H9 (cell line): ENCODE data around the gene HUNK. TPM values are rescaled to one million over a fixed set of nuclear protein-coding genes. Genes with fewer than 3 reads are reported as not detected.

Experiments
- DNase-seq: peaks from one replicate; pipeline ENCODE4 v3.0.0-alpha.2; 2017
- H2AFZ ChIP-seq: one replicate; pipeline ENCODE4 v1.6.1; 2013; ENCODE audit warnings: mild to moderate bottlenecking, low read length, control low read depth, moderate library complexity
- H2AK5ac ChIP-seq: 2 replicates; pipeline ENCODE4 v1.6.1; 2013; ENCODE audit warnings: low read length, control low read depth, mixed read lengths; ENCODE audit not compliant: insufficient read length
- H2BK120ac ChIP-seq: one replicate; pipeline ENCODE4 v1.6.1; 2013; ENCODE audit warnings: low read depth, mild to moderate bottlenecking, low read length, control low read depth, inconsistent platforms; ENCODE audit not compliant: poor library complexity, severe bottlenecking
- H2BK12ac ChIP-seq: 2 replicates; pipeline ENCODE4 v1.6.1; 2013; ENCODE audit warnings: low read length, control low read depth, mixed read lengths, low read depth; ENCODE audit not compliant: insufficient read length
- H2BK15ac ChIP-seq: 2 replicates; pipeline ENCODE4 v1.6.1; 2013; ENCODE audit warnings: low read depth, low read length, control low read depth
- H2BK20ac ChIP-seq: one replicate; pipeline ENCODE4 v1.6.1; 2013; ENCODE audit warnings: low read depth, mild to moderate bottlenecking, low read length, control low read depth, inconsistent platforms; ENCODE audit not compliant: poor library complexity, severe bottlenecking
- H2BK5ac ChIP-seq: 2 replicates; pipeline ENCODE4 v1.6.1; 2013; ENCODE audit warnings: low read length, control low read depth, mixed read lengths; ENCODE audit not compliant: insufficient read length
- H3K14ac ChIP-seq: 2 replicates; pipeline ENCODE4 v1.6.1; 2013; ENCODE audit warnings: low read length, control low read depth; ENCODE audit not compliant: insufficient read depth
- H3K18ac ChIP-seq: 2 replicates; pipeline ENCODE4 v1.6.1; 2013; ENCODE audit warnings: low read depth, mild to moderate bottlenecking, mixed read lengths, low read length, control low read depth; ENCODE audit not compliant: insufficient read length
- H3K23ac ChIP-seq: 2 replicates; pipeline ENCODE4 v1.6.1; 2013; ENCODE audit warnings: low read length, control low read depth, mixed read lengths, low read depth; ENCODE audit not compliant: insufficient read length
- H3K23me2 ChIP-seq: 2 replicates; pipeline ENCODE4 v1.6.1; 2013; ENCODE audit warnings: low read depth, mild to moderate bottlenecking, mixed read lengths, low read length, control low read depth; ENCODE audit not compliant: insufficient read length, poor library complexity, severe bottlenecking
- H3K27ac ChIP-seq: 2 replicates; pipeline ENCODE4 v1.5.1; 2013; ENCODE audit warnings: low read length, control low read depth, mixed read lengths, low read depth; ENCODE audit not compliant: insufficient read length
- H3K27me3 ChIP-seq: 2 replicates; pipeline ENCODE4 v1.6.1; 2013; ENCODE audit warnings: low read length, control low read depth, inconsistent platforms; ENCODE audit not compliant: insufficient read depth
- H3K4ac ChIP-seq: 2 replicates; pipeline ENCODE4 v1.6.1; 2013; ENCODE audit warnings: low read depth, mild to moderate bottlenecking, control low read depth, inconsistent platforms, low read length, moderate library complexity
- H3K4me1 ChIP-seq: 2 replicates; pipeline ENCODE4 v1.6.1; 2013; ENCODE audit warnings: low read length, control low read depth, inconsistent platforms; ENCODE audit not compliant: insufficient read depth
- H3K4me2 ChIP-seq: 2 replicates; pipeline ENCODE4 v1.6.1; 2013; ENCODE audit warnings: low read length, control low read depth, mixed read lengths; ENCODE audit not compliant: insufficient read length, insufficient read depth
- H3K56ac ChIP-seq: 2 replicates; pipeline ENCODE4 v1.6.1; 2013; ENCODE audit warnings: low read depth, mild to moderate bottlenecking, mixed read lengths, low read length, control low read depth; ENCODE audit not compliant: insufficient read length
- H3K79me1 ChIP-seq: 2 replicates; pipeline ENCODE4 v1.6.1; 2013; ENCODE audit warnings: low read depth, mild to moderate bottlenecking, moderate library complexity, low read length, control low read depth, inconsistent platforms; ENCODE audit not compliant: insufficient read depth, poor library complexity, severe bottlenecking
- H3K79me2 ChIP-seq: 2 replicates; pipeline ENCODE4 v1.6.1; 2013; ENCODE audit warnings: low read length, control low read depth, inconsistent platforms; ENCODE audit not compliant: insufficient read depth
- H3K9ac ChIP-seq: 2 replicates; pipeline ENCODE4 v1.6.1; 2013; ENCODE audit warnings: low read length, control low read depth, mixed read lengths; ENCODE audit not compliant: insufficient read length; ENCODE audit errors: extremely low read depth
- H3K9me3 ChIP-seq: one replicate; pipeline ENCODE4 v1.6.1; 2013; ENCODE audit warnings: low read depth, low read length, inconsistent platforms; ENCODE audit not compliant: control insufficient read depth
- H3T11ph ChIP-seq: one replicate; pipeline ENCODE4 v1.6.1; 2013; ENCODE audit warnings: mild to moderate bottlenecking, low read length, control low read depth, inconsistent platforms
- H4K20me1 ChIP-seq: one replicate; pipeline ENCODE4 v1.6.1; 2013; ENCODE audit not compliant: control insufficient read depth, insufficient read length, insufficient read depth
- H4K5ac ChIP-seq: 2 replicates; pipeline ENCODE4 v1.6.1; 2013; ENCODE audit warnings: low read depth, mild to moderate bottlenecking, mixed read lengths, low read length, control low read depth; ENCODE audit not compliant: insufficient read length
- H4K8ac ChIP-seq: replicated peaks from 2 replicates; pipeline ENCODE4 v1.6.1; 2013; ENCODE audit warnings: low read length, control low read depth, mixed read lengths, low read depth; ENCODE audit not compliant: insufficient read length
- H4K91ac ChIP-seq: 2 replicates; pipeline ENCODE4 v1.6.1; 2013; ENCODE audit warnings: low read depth, mild to moderate bottlenecking, moderate library complexity, mixed read lengths, low read length, control low read depth; ENCODE audit not compliant: insufficient read length
- H3K27ac Mint-ChIP-seq, 3 experiments: 2 replicates in 2 of 3; 3 replicates in 1 of 3; pipeline ENCODE4 v1.8.0; 2020 to 2021; ENCODE audit warnings: mixed read lengths in 3 of 3, mild to moderate bottlenecking in 1 of 3, moderate library complexity in 1 of 3
- H3K27me3 Mint-ChIP-seq: 2 replicates; pipeline ENCODE4 v1.8.0; 2021; ENCODE audit warnings: low read depth, mild to moderate bottlenecking, moderate library complexity, mixed read lengths
- H3K36me3 Mint-ChIP-seq, 3 experiments: 2 replicates in 2 of 3; 3 replicates in 1 of 3; pipeline ENCODE4 v1.8.0; 2020 to 2021; ENCODE audit warnings: low read depth in 3 of 3, mixed read lengths in 3 of 3; ENCODE audit not compliant: insufficient read depth in 1 of 3
- H3K4me1 Mint-ChIP-seq, 2 experiments: 2 replicates each; pipeline ENCODE4 v1.8.0; 2020; ENCODE audit warnings: mixed read lengths in 2 of 2
- H3K4me3 Mint-ChIP-seq, 2 experiments: 2 replicates in 1 of 2; 3 replicates in 1 of 2; pipeline ENCODE4 v1.8.0; 2020 to 2021; ENCODE audit warnings: mild to moderate bottlenecking in 2 of 2, mixed read lengths in 2 of 2, moderate library complexity in 1 of 2
- H3K9me3 Mint-ChIP-seq, 2 experiments: 2 replicates in 1 of 2; 3 replicates in 1 of 2; pipeline ENCODE4 v1.8.0; 2020; ENCODE audit warnings: mild to moderate bottlenecking in 2 of 2, mixed read lengths in 2 of 2, moderate library complexity in 1 of 2
- WGBS: extraction: QIAGEN DNeasy Blood & Tissue Kit; methylation state at CpG from one replicate; pipeline ENCODE4 v1.1.7; 2013; ENCODE audit warnings: missing lambda C conversion rate, low lambda C conversion rate, mixed read lengths; ENCODE audit not compliant: insufficient read length; ENCODE audit errors: extremely low coverage; 5-methylcytosine and 5-hydroxymethylcytosine counted together
- total RNA-seq: library from RNA; stranded (reverse); gene quantifications from 2 replicates; pipeline ENCODE4 v1.2.1, GENCODE V29; 2021
- TF ChIP-seq, protein P1 (sequence below): fragments of 200-600 bp; sonication (generic); conservative IDR thresholded peaks from 3 replicates; pipeline ENCODE4 v1.8.0; 2021; ENCODE audit warnings: antibody characterized with exemption, mild to moderate bottlenecking

Gene HUNK
- total RNA-seq, 1 experiment from 2014 or later = 5.8 TPM

- no peak overlapping the region for H3T11ph ChIP-seq
- H3K4ac ChIP-seq = no peak overlapping the region
- H3K4me3 Mint-ChIP-seq = no peak overlapping the region; a peak in 2 of 5 replicates
- no peaks in the 10 kb centered on the region for H3K9me3 ChIP-seq
- TF ChIP-seq, protein P1, sequence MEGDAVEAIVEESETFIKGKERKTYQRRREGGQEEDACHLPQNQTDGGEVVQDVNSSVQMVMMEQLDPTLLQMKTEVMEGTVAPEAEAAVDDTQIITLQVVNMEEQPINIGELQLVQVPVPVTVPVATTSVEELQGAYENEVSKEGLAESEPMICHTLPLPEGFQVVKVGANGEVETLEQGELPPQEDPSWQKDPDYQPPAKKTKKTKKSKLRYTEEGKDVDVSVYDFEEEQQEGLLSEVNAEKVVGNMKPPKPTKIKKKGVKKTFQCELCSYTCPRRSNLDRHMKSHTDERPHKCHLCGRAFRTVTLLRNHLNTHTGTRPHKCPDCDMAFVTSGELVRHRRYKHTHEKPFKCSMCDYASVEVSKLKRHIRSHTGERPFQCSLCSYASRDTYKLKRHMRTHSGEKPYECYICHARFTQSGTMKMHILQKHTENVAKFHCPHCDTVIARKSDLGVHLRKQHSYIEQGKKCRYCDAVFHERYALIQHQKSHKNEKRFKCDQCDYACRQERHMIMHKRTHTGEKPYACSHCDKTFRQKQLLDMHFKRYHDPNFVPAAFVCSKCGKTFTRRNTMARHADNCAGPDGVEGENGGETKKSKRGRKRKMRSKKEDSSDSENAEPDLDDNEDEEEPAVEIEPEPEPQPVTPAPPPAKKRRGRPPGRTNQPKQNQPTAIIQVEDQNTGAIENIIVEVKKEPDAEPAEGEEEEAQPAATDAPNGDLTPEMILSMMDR = no peak
- H4K91ac ChIP-seq = no peak overlapping the region
- no peak overlapping the region; the same call in 1 of the 2 replicates for H3K14ac ChIP-seq
- H3K4me1 Mint-ChIP-seq = peaks cover 65 to 82% of the 10 kb centered on the region in 2 experiments
- no peak overlapping the region for H2BK12ac ChIP-seq
- no peak overlapping the region for H3K4me2 ChIP-seq
- no peak overlapping the region for H3K27ac ChIP-seq
- no peaks in the 10 kb centered on the region; a peak in 1 of 5 replicates for H3K9me3 Mint-ChIP-seq
- H4K5ac ChIP-seq = no peak overlapping the region
- H2AFZ ChIP-seq = no peak overlapping the region
- H3K23me2 ChIP-seq = no peaks in the 10 kb centered on the region
- DNase-seq = no peak
- WGBS = no CpG with 5 or more reads among the region's 17 CpGs
- no peak overlapping the region for H2BK120ac ChIP-seq
- H4K20me1 ChIP-seq = no peaks in the 10 kb centered on the region
- peaks cover 3 to 7% (median 6%) of the 10 kb centered on the region in 3 experiments; a peak in 5 of 7 replicates for H3K36me3 Mint-ChIP-seq
- H2AK5ac ChIP-seq = no peak overlapping the region
- H2BK5ac ChIP-seq = no peak overlapping the region
- no peak overlapping the region for H4K8ac ChIP-seq
- no peaks in the 10 kb centered on the region for H3K27me3 ChIP-seq
- H3K27ac Mint-ChIP-seq = no peak overlapping the region
- H2BK15ac ChIP-seq = no peak overlapping the region; the same call in 1 of the 2 replicates
- H3K18ac ChIP-seq = no peak overlapping the region
- H3K79me1 ChIP-seq = no peaks in the 10 kb centered on the region
- no peak overlapping the region for H3K23ac ChIP-seq
- no peak overlapping the region for H2BK20ac ChIP-seq
- H3K56ac ChIP-seq = no peak overlapping the region
- no peak overlapping the region for H3K9ac ChIP-seq
- H3K79me2 ChIP-seq = no peaks in the 10 kb centered on the region
- H3K4me1 ChIP-seq = peaks cover 8% of the 10 kb centered on the region; the same call in 1 of the 2 replicates
- peaks cover 3% of the 10 kb centered on the region; the same call in 1 of the 2 replicates for H3K27me3 Mint-ChIP-seq
Observed at GRCh38 chr21:31911138-31911907, 38.5 kb downstream of the HUNK start.
